HepG2 (cell line): ENCODE results near the gene TUT1. TPM values are rescaled to one million over a fixed set of nuclear protein-coding genes. Genes with fewer than 3 reads are reported as not detected.

Source experiments
- DMAP1 ChIP-seq: IDR thresholded peaks from 2 replicates; pipeline ENCODE4 v1.6.1; 2016
- EHMT2 ChIP-seq: fragments of 200-600 bp; sonication (generic); IDR thresholded peaks from 2 replicates; pipeline ENCODE4 v1.7.0; 2017; ENCODE audit warnings: antibody characterized with exemption, low read depth, low read length, borderline replicate concordance
- GABPA ChIP-seq, 2 experiments: IDR thresholded peaks; 2 replicates each; pipeline ENCODE4 v1.6.1; 2011 to 2016; ENCODE audit warnings: low read depth in 2 of 2, low read length in 1 of 2, missing biosample characterization in 1 of 2, missing genetic modification characterization in 1 of 2
- GATAD1 ChIP-seq: IDR thresholded peaks from 2 replicates; pipeline ENCODE4 v1.6.1; 2016; ENCODE audit warnings: missing genetic modification reagents, missing compliant biosample characterization
- HCFC1 ChIP-seq: fragments of 150-350 bp; IDR thresholded peaks from 2 replicates; pipeline ENCODE4 v1.6.1; 2014; ENCODE audit warnings: low read depth, low read length
- HOXA3 ChIP-seq: sonication (generic); formaldehyde crosslinking; IDR thresholded peaks from 2 replicates; pipeline ENCODE4 v1.5.0; 2020; ENCODE audit warnings: missing genetic modification reagents
- KDM2A ChIP-seq: sonication (generic); formaldehyde crosslinking; IDR thresholded peaks from 2 replicates; pipeline ENCODE4 v1.4.0; 2020; ENCODE audit warnings: low read depth, missing genetic modification reagents, borderline replicate concordance
- KLF16 ChIP-seq, 2 experiments: sonication (generic) in 1 of 2; formaldehyde crosslinking in 1 of 2; IDR thresholded peaks; 2 replicates each; pipeline versions ENCODE4 v1.6.1 to v1.8.0; 2016 to 2023; ENCODE audit warnings: missing genetic modification reagents in 2 of 2, missing compliant biosample characterization in 1 of 2
- MAZ ChIP-seq, 2 experiments: sonication (generic) in 1 of 2; formaldehyde crosslinking in 1 of 2; IDR thresholded peaks; 2 replicates each; pipeline versions ENCODE4 v1.5.0 to v1.6.1; 2012 to 2020; ENCODE audit warnings: low read depth in 2 of 2, mild to moderate bottlenecking in 2 of 2, borderline replicate concordance in 1 of 2, improper control_type of control experiment in 1 of 2, low read length in 1 of 2, missing genetic modification reagents in 1 of 2, moderate library complexity in 1 of 2
- MIXL1 ChIP-seq: IDR thresholded peaks from 2 replicates; pipeline ENCODE4 v1.6.1; 2016
- PAXIP1 ChIP-seq: sonication (generic); formaldehyde crosslinking; conservative IDR thresholded peaks from 2 replicates; pipeline ENCODE4 v1.4.0; 2020; ENCODE audit warnings: mild to moderate bottlenecking, missing genetic modification reagents, moderate library complexity
- PPARG ChIP-seq: conservative IDR thresholded peaks from 2 replicates; pipeline ENCODE4 v1.6.1; 2016; ENCODE audit warnings: missing biosample characterization, missing genetic modification reagents
- SPEN ChIP-seq: sonication (generic); formaldehyde crosslinking; IDR thresholded peaks from 2 replicates; pipeline ENCODE4 v1.5.1; 2020; ENCODE audit warnings: low read depth, mild to moderate bottlenecking, missing genetic modification reagents
- XRCC5 ChIP-seq: fragments of 200-400 bp; formaldehyde crosslinking; optimal IDR thresholded peaks from 2 replicates; pipeline ENCODE3; 2017; ENCODE audit warnings: mild to moderate bottlenecking, low read length
- ZC3H4 ChIP-seq: sonication (generic); formaldehyde crosslinking; IDR thresholded peaks from 2 replicates; pipeline ENCODE4 v1.4.0; 2020; ENCODE audit warnings: missing genetic modification reagents, borderline replicate concordance
- ZNF549 ChIP-seq: sonication (generic); formaldehyde crosslinking; IDR thresholded peaks from 2 replicates; pipeline ENCODE4 v1.5.0; 2020; ENCODE audit warnings: missing genetic modification reagents
- polyA plus RNA-seq, 8 experiments: library from polyadenylated mRNA; depleted of rRNA in 3 of 8; stranded (reverse) in 7 of 8; unstranded in 1 of 8; fragments of >200 nt; fragmentation: Illumina TruSeq in 4 of 8; extraction: Trizol in 4 of 8; gene quantifications; 2 replicates each; pipeline versions ENCODE4 v1.2.1 to v1.2.3, GENCODE V29; 2011 to 2016; ENCODE audit warnings: low read depth in 4 of 8, missing spikeins in 1 of 8, mixed read lengths in 1 of 8; ENCODE audit not compliant: insufficient read depth in 1 of 8
- total RNA-seq, 5 experiments: library from RNA; depleted of rRNA; stranded (reverse); fragments of >200 nt; fragmentation: Illumina TruSeq; extraction: Trizol; gene quantifications; 2 replicates each; pipeline ENCODE4 v1.2.3, GENCODE V29; 2016; ENCODE audit warnings: low read depth in 1 of 5
- TF ChIP-seq, protein P1 (sequence below): sonication (generic); formaldehyde crosslinking; IDR thresholded peaks from 2 replicates; pipeline ENCODE4 v1.4.0; 2020; ENCODE audit warnings: missing genetic modification reagents
- TF ChIP-seq, protein P2 (sequence below): sonication (generic); formaldehyde crosslinking; IDR thresholded peaks from 2 replicates; pipeline ENCODE4 v1.4.0; 2020; ENCODE audit warnings: missing genetic modification reagents
- TF ChIP-seq, protein P3 (sequence below): sonication (generic); formaldehyde crosslinking; IDR thresholded peaks from 2 replicates; pipeline ENCODE4 v1.4.0; 2020; ENCODE audit warnings: missing genetic modification reagents
- TF ChIP-seq, protein P4 (sequence below): sonication (generic); formaldehyde crosslinking; IDR thresholded peaks from 2 replicates; pipeline ENCODE4 v1.4.0; 2020; ENCODE audit warnings: missing genetic modification reagents

Gene TUT1
- total and polyA plus RNA-seq, 2 of the 13 experiments (the other 11 are each of a cell fraction or from before 2014, with no cell fraction given), result 9.7 to 14.3 TPM

GRCh38 chr11:62560566-62561103, 30.7 kb downstream of the TUT1 start (continued):
- TF ChIP-seq, protein P1, sequence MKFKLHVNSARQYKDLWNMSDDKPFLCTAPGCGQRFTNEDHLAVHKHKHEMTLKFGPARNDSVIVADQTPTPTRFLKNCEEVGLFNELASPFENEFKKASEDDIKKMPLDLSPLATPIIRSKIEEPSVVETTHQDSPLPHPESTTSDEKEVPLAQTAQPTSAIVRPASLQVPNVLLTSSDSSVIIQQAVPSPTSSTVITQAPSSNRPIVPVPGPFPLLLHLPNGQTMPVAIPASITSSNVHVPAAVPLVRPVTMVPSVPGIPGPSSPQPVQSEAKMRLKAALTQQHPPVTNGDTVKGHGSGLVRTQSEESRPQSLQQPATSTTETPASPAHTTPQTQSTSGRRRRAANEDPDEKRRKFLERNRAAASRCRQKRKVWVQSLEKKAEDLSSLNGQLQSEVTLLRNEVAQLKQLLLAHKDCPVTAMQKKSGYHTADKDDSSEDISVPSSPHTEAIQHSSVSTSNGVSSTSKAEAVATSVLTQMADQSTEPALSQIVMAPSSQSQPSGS (CRISPR knock-in tag), result 0 out of 2 replicates have a peak, but pooled peaks have one; percentile 22
- no peak for TF ChIP-seq ZNF549 (CRISPR knock-in tag)
- peak; percentile 14; the same call in 1 of the 2 replicates for TF ChIP-seq HOXA3 (CRISPR knock-in tag)
- TF ChIP-seq KDM2A (CRISPR knock-in tag), result 0 out of 2 replicates have a peak, but pooled peaks have one; percentile 38
- 0 out of 2 replicates have a peak, but pooled peaks have one; percentile 36 for TF ChIP-seq MIXL1 (CRISPR knock-in tag)
- 0 out of 2 replicates have a peak, but pooled peaks have one; percentile 9 for TF ChIP-seq HCFC1
- TF ChIP-seq, protein P2, sequence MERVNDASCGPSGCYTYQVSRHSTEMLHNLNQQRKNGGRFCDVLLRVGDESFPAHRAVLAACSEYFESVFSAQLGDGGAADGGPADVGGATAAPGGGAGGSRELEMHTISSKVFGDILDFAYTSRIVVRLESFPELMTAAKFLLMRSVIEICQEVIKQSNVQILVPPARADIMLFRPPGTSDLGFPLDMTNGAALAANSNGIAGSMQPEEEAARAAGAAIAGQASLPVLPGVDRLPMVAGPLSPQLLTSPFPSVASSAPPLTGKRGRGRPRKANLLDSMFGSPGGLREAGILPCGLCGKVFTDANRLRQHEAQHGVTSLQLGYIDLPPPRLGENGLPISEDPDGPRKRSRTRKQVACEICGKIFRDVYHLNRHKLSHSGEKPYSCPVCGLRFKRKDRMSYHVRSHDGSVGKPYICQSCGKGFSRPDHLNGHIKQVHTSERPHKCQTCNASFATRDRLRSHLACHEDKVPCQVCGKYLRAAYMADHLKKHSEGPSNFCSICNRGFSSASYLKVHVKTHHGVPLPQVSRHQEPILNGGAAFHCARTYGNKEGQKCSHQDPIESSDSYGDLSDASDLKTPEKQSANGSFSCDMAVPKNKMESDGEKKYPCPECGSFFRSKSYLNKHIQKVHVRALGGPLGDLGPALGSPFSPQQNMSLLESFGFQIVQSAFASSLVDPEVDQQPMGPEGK, result peak; percentile 87
- no peak for TF ChIP-seq EHMT2
- TF ChIP-seq SPEN (CRISPR knock-in tag), result peak; percentile 56
- TF ChIP-seq ZC3H4 (CRISPR knock-in tag), result no peak
- peak; percentile 86 for TF ChIP-seq XRCC5
- no peak for TF ChIP-seq MAZ (IDR thresholded peaks at IDR 0.05; ENCODE audit: borderline replicate concordance, low read depth, low read length)
- 0 out of 2 replicates have a peak, but pooled peaks have one; percentile 25 for TF ChIP-seq MAZ (CRISPR knock-in tag; IDR thresholded peaks at IDR 0.05; ENCODE audit: low read depth)
- TF ChIP-seq GABPA (IDR thresholded peaks at IDR 0.05; ENCODE audit: low read depth, low read length), result no peak
- TF ChIP-seq GABPA (CRISPR knock-in tag; IDR thresholded peaks at IDR 0.05; ENCODE audit: low read depth), result peak; percentile 35; the same call in 1 of the 2 replicates
- TF ChIP-seq KLF16 (CRISPR knock-in tag; IDR thresholded peaks at IDR 0.05), result 0 out of 4 replicates have a peak, but pooled peaks of 1 of the 2 experiments have one; percentile 35
- TF ChIP-seq PPARG (CRISPR knock-in tag), result 0 out of 2 replicates have a peak, but pooled peaks have one; percentile 12
- TF ChIP-seq GATAD1, result 0 out of 2 replicates have a peak, but pooled peaks have one; percentile 48
- TF ChIP-seq, protein P3, sequence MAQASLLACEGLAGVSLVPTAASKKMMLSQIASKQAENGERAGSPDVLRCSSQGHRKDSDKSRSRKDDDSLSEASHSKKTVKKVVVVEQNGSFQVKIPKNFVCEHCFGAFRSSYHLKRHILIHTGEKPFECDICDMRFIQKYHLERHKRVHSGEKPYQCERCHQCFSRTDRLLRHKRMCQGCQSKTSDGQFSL, result peak; percentile 95
- TF ChIP-seq DMAP1 (CRISPR knock-in tag), result 0 out of 2 replicates have a peak, but pooled peaks have one; percentile 36
- TF ChIP-seq PAXIP1 (CRISPR knock-in tag), result 0 out of 2 replicates have a peak, but pooled peaks have one; percentile 36
- TF ChIP-seq, protein P4, sequence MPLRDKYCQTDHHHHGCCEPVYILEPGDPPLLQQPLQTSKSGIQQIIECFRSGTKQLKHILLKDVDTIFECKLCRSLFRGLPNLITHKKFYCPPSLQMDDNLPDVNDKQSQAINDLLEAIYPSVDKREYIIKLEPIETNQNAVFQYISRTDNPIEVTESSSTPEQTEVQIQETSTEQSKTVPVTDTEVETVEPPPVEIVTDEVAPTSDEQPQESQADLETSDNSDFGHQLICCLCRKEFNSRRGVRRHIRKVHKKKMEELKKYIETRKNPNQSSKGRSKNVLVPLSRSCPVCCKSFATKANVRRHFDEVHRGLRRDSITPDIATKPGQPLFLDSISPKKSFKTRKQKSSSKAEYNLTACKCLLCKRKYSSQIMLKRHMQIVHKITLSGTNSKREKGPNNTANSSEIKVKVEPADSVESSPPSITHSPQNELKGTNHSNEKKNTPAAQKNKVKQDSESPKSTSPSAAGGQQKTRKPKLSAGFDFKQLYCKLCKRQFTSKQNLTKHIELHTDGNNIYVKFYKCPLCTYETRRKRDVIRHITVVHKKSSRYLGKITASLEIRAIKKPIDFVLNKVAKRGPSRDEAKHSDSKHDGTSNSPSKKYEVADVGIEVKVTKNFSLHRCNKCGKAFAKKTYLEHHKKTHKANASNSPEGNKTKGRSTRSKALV (CRISPR knock-in tag), result no peak
